GM23338 (cell line): Measurements from ENCODE around the gene DNAH10.

Experiments
- CREB1 ChIP-seq: fragments of 250-450 bp; sonication (Bioruptor Pico); IDR thresholded peaks from 2 replicates; pipeline ENCODE4 v1.5.0; 2020; ENCODE audit warnings: low read depth, mild to moderate bottlenecking, moderate library complexity
- CTCF ChIP-seq, 2 experiments: fragments of 200-600 bp in 1 of 2; sonication (generic) in 1 of 2; conservative IDR thresholded peaks; 2 replicates each; pipeline versions ENCODE4 v1.5.1 to v1.6.1; 2016 to 2017; ENCODE audit warnings: antibody characterized with exemption in 2 of 2, low read depth in 2 of 2, mild to moderate bottlenecking in 2 of 2, moderate library complexity in 1 of 2
- ETS1 ChIP-seq: IDR thresholded peaks from 2 replicates; pipeline ENCODE4 v1.6.1; 2016; ENCODE audit warnings: antibody characterized with exemption
- EZH2 ChIP-seq: fragments of 200-600 bp; sonication (generic); IDR thresholded peaks from one replicate; pipeline ENCODE4 v1.8.0; 2017; ENCODE audit warnings: antibody characterized with exemption, mild to moderate bottlenecking, low read depth; ENCODE audit not compliant: unreplicated experiment
- EZH2phosphoT487 ChIP-seq: fragments of 200-600 bp; sonication (generic); IDR thresholded peaks from one replicate; pipeline ENCODE4 v1.8.1; 2018; ENCODE audit warnings: antibody characterized with exemption; ENCODE audit not compliant: unreplicated experiment
- JUNB ChIP-seq: IDR thresholded peaks from one replicate; pipeline ENCODE4 v1.6.1; 2016; ENCODE audit warnings: antibody characterized with exemption; ENCODE audit not compliant: unreplicated experiment
- POLR2AphosphoS5 ChIP-seq: IDR thresholded peaks from 2 replicates; pipeline ENCODE4 v1.6.1; 2016; ENCODE audit warnings: antibody characterized with exemption, low read depth
- REST ChIP-seq: IDR thresholded peaks from one replicate; pipeline ENCODE4 v1.6.1; 2018; ENCODE audit warnings: antibody characterized with exemption; ENCODE audit not compliant: unreplicated experiment
- ZNF114 ChIP-seq: fragments of 250-450 bp; sonication (Bioruptor Pico); IDR thresholded peaks from 2 replicates; pipeline ENCODE4 v1.5.0; 2020; ENCODE audit warnings: mild to moderate bottlenecking, moderate library complexity
- ZNF462 ChIP-seq: fragments of 250-450 bp; sonication (Bioruptor Pico); IDR thresholded peaks from 2 replicates; pipeline ENCODE4 v1.5.0; 2020; ENCODE audit warnings: mild to moderate bottlenecking, moderate library complexity

GRCh38 chr12:123957196-123957595 lies 195.1 kb downstream of the DNAH10 start:
- TF ChIP-seq CTCF (conservative IDR thresholded peaks at IDR 0.05; ENCODE audit: low read depth in 2 of 2) (no peak), EZH2 (no peak), POLR2AphosphoS5 (no peak), CREB1 (CRISPR knock-in tag) (no peak), JUNB (no peak), ZNF462 (CRISPR knock-in tag) (no peak), REST (no peak), EZH2phosphoT487 (no peak), ETS1 (no peak), ZNF114 (CRISPR knock-in tag) (no peak)
